ENCODE measurements around the gene ACADSB.

The ACADSB gene

DNA sequence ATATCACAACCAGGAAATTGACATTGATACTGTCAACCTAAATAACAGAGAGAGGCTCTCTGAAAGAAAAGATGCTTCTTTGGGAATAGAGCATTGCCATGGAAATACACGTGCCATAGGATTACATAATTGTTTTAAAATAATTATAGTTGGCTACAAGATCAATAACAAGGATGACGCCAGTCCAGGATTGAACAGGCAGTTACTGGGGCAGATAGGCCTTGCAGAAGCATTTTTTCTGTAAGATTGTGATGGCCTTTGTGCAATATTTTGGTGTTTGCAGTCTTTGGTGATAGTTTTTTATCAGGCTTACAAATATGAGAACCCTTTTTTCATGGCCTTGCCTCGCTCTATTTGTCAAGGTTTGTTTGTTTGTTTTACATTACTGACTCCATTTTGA lies 10.5 kb downstream of the ACADSB start:
- H3K9me3 ChIP-seq, result no peaks in the 10 kb centered on the region
- TF ChIP-seq, protein P1, sequence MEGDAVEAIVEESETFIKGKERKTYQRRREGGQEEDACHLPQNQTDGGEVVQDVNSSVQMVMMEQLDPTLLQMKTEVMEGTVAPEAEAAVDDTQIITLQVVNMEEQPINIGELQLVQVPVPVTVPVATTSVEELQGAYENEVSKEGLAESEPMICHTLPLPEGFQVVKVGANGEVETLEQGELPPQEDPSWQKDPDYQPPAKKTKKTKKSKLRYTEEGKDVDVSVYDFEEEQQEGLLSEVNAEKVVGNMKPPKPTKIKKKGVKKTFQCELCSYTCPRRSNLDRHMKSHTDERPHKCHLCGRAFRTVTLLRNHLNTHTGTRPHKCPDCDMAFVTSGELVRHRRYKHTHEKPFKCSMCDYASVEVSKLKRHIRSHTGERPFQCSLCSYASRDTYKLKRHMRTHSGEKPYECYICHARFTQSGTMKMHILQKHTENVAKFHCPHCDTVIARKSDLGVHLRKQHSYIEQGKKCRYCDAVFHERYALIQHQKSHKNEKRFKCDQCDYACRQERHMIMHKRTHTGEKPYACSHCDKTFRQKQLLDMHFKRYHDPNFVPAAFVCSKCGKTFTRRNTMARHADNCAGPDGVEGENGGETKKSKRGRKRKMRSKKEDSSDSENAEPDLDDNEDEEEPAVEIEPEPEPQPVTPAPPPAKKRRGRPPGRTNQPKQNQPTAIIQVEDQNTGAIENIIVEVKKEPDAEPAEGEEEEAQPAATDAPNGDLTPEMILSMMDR (IDR thresholded peaks at IDR 0.05), result no peak
- H3K36me3 ChIP-seq, result no peaks in the 10 kb centered on the region
- no peak overlapping the region for H3K27ac ChIP-seq
- H3K4me1 ChIP-seq (ENCODE audit: control insufficient read depth in 1 of 2, insufficient read depth in 1 of 2, low read depth in 1 of 2, low read length in 1 of 2), result no peaks in the 10 kb centered on the region
- H3K27me3 ChIP-seq, result no peaks in the 10 kb centered on the region
- H3K4me3 ChIP-seq (ENCODE audit: low read depth in 1 of 2, low read length in 1 of 2), result no peak overlapping the region

DNA sequence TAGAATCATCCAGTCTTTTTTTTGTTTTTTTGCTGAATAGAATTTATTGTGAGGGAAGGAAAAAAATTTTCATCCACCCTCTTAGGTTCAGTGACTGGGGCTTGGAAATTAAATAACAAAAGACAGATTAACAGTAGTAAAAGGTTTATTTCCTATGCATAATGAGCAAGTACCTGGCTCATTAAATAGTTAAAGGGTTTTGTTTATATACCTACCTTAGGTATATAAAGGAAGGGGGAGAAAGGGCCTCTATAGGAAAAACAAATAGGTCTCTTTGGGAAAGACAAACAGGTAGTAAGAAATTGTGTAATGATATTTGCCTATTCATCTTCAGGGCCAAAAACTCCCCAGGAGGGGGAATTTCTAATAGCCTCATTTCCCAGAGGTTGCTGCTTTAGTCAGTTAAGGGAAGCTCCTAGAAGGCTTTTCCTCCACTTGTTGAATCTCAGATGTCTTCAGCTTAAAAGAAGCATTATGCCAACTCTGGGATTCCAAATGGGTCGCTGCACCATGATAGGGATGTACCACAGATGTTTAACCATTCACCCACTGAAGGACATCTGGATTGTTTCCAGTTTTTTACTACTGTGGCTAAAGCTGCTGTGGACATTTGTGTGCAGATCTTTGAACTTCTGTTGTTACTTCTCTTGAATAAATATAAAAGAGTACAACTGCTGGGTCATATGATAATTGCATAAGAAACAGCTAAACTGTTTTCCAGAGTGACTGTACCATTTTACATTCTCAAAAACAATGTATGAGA lies 11.3 kb downstream of the ACADSB start:
- no peaks in the 10 kb centered on the region for H3K27me3 ChIP-seq
- no peaks in the 10 kb centered on the region for H3K36me3 ChIP-seq
- H3K9me3 ChIP-seq, result no peaks in the 10 kb centered on the region
- H3K4me1 ChIP-seq (ENCODE audit: control insufficient read depth in 1 of 2, insufficient read depth in 1 of 2, low read depth in 1 of 2, low read length in 1 of 2), result no peaks in the 10 kb centered on the region
- no peak overlapping the region for H3K27ac ChIP-seq
- TF ChIP-seq, protein P1 (IDR thresholded peaks at IDR 0.05), result no peak
- no peak overlapping the region for H3K4me3 ChIP-seq (ENCODE audit: low read depth in 1 of 2, low read length in 1 of 2)

GRCh38 chr10:123021517-123021916 lies 12.7 kb downstream of the ACADSB start:
- Histone ChIP-seq H3K4me3 (ENCODE audit: low read depth in 1 of 2, low read length in 1 of 2) (no peak overlapping the region), H3K27ac (no peak overlapping the region), H3K9me3 (no peaks in the 10 kb centered on the region), H3K27me3 (no peaks in the 10 kb centered on the region), H3K36me3 (no peaks in the 10 kb centered on the region), H3K4me1 (ENCODE audit: control insufficient read depth in 1 of 2, insufficient read depth in 1 of 2, low read depth in 1 of 2, low read length in 1 of 2) (no peaks in the 10 kb centered on the region)
- TF ChIP-seq, protein P1 (IDR thresholded peaks at IDR 0.05), result no peak

DNA sequence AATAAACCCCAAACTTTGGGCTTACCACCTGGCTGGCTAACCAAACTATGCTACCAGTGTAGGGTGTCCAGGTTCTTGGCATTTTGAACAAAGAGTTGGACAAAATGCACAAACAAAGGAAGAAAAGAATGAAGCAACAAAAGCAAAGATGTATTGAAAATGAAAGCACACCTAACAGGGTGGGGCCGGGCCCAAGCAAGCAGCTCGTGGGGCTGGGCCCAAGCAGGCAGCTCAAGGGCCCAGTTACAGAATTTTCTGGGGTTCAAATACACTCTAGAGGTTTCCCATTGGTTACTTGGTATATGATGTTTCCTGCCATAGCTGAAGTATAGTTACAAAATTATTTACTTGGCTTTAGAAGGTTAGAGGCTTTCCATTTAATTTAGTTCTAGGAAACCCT lies 15.7 kb downstream of the ACADSB start:
- H3K36me3 ChIP-seq, result no peaks in the 10 kb centered on the region
- H3K27me3 ChIP-seq, result no peaks in the 10 kb centered on the region
- H3K4me1 ChIP-seq (ENCODE audit: control insufficient read depth in 1 of 2, insufficient read depth in 1 of 2, low read depth in 1 of 2, low read length in 1 of 2), result no peaks in the 10 kb centered on the region
- H3K27ac ChIP-seq, result no peak overlapping the region
- TF ChIP-seq, protein P1 (IDR thresholded peaks at IDR 0.05), result no peak
- H3K4me3 ChIP-seq (ENCODE audit: low read depth in 1 of 2, low read length in 1 of 2), result no peak overlapping the region
- H3K9me3 ChIP-seq, result no peaks in the 10 kb centered on the region

DNA sequence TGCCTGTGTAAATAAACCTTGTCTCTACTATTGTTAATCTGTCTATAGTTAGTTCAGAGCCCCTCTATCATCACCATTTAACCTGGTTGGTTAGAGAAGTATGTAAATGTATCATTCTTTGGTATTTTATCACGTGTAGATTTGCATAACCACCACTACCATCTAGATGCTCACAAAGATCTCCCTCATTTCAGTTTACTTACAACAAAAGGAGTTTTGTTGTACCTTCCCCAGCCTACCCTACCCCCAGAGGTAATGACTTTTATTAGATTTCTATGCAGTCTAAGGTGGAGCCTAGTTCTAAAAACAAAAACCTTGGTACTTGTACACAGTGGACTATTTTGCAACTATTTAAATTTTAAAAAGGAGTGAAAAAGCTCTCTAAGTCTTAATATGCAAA lies 17.5 kb downstream of the ACADSB start:
- no peaks in the 10 kb centered on the region for H3K4me1 ChIP-seq (ENCODE audit: control insufficient read depth in 1 of 2, insufficient read depth in 1 of 2, low read depth in 1 of 2, low read length in 1 of 2)
- H3K36me3 ChIP-seq, result no peaks in the 10 kb centered on the region
- H3K9me3 ChIP-seq, result no peaks in the 10 kb centered on the region
- TF ChIP-seq, protein P1 (IDR thresholded peaks at IDR 0.05), result no peak
- no peak overlapping the region for H3K27ac ChIP-seq
- H3K27me3 ChIP-seq, result no peaks in the 10 kb centered on the region
- no peak overlapping the region for H3K4me3 ChIP-seq (ENCODE audit: low read depth in 1 of 2, low read length in 1 of 2)

Data from neutrophil (primary cell).